ENCODE results near the gene GPRIN1.

DNA sequence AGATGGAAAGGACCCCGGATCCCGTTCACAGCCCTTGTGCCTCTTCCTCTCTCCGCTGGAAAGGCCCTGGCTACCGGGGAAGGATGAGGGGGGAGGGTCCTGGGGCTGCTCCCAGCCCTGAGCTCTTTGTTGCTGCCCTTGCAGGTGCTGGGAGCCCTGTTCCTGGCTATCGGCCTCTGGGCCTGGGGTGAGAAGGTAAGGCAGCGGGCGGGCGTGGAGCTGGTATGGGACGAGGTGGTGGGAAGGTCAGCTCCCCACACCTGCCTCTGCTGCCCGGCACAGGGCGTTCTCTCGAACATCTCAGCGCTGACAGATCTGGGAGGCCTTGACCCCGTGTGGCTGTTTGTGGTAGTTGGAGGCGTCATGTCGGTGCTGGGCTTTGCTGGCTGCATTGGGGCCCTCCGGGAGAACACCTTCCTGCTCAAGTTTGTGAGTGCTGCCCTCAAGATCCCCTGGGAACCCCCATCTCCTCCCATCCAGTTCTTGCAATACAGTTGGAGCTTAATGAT lies 41.6 kb upstream of the GPRIN1 start:
- no peak for TF ChIP-seq POLR2A (IDR thresholded peaks at IDR 0.05)
- TF ChIP-seq, protein P1, sequence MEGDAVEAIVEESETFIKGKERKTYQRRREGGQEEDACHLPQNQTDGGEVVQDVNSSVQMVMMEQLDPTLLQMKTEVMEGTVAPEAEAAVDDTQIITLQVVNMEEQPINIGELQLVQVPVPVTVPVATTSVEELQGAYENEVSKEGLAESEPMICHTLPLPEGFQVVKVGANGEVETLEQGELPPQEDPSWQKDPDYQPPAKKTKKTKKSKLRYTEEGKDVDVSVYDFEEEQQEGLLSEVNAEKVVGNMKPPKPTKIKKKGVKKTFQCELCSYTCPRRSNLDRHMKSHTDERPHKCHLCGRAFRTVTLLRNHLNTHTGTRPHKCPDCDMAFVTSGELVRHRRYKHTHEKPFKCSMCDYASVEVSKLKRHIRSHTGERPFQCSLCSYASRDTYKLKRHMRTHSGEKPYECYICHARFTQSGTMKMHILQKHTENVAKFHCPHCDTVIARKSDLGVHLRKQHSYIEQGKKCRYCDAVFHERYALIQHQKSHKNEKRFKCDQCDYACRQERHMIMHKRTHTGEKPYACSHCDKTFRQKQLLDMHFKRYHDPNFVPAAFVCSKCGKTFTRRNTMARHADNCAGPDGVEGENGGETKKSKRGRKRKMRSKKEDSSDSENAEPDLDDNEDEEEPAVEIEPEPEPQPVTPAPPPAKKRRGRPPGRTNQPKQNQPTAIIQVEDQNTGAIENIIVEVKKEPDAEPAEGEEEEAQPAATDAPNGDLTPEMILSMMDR (IDR thresholded peaks at IDR 0.05): no peak

All from right lobe of liver (tissue), 4 donors.